HG02798 (cell line): ENCODE measurements around the gene DNAJC3.
"Not testable (repeated sequence)": the region's sequence is repeated elsewhere in the genome, so short reads cannot be mapped to it uniquely, and the experiment has no call there.

Experiments used
- ATAC-seq: cut with Tn5 transposase; IDR thresholded peaks from one replicate; pipeline ENCODE4 v1.9.1; 2021; ENCODE audit warnings: mild to moderate bottlenecking; ENCODE audit not compliant: unreplicated experiment, poor library complexity

DNAJC3 gene

DNA sequence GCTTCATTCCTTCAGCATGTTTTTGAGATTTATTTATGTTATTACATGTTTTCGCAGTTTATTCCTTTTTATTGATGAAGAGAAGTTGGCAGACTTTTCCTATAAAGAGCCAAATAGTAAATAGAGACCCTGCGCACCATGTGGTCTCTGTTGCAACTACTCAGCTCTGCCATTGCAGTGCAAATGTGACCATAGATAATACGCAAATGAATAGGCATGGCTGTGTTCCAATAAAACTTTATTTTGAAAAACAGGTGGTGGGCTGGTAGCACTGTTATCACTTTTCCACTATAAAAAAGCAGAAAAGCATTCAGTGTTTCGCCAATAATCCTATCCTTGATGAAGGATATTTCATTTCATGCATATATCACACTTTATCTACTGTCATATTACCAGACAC, 95.0 kb downstream of the DNAJC3 start:
- ATAC-seq, result no peak

DNA sequence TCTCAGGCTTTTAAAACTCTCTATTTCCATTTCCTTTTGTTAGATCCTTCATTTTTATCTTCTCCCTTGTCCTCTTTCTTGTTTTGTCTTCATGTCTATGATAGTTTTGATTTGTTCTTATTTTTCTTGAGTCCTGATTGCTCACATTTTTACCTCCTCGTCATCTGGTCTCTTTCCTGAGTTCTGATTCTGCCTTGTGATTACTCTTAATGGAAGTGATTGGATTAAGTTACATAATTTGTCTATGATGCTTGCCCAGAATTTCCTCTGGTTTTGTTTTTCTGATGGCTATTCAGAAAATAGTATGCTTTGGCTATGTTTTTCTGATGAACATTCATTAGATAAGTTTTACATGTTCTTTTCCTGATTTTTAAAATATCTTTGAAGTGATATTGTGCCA, 102.6 kb downstream of the DNAJC3 start:
- no peak for ATAC-seq

DNA sequence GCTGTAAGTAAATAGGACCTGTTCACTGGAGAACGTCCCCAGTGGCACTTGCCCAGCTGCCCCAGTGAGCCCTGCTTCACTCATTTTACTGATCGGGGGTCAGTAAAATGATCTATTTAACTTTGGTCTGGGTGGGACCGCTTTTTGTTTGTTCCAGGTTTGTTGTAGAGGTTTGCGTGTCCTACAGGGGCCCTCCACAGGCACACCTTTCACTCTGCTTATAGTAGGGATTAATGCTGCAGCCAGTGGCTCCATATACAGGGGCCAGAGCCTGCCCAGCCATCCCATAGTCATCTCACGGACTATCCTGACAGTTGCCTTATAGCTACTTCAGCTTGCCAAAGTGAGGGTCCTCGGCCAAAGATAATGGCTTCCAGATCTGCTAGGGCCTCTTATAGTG, 104.1 kb downstream of the DNAJC3 start:
- ATAC-seq, result no peak

DNA sequence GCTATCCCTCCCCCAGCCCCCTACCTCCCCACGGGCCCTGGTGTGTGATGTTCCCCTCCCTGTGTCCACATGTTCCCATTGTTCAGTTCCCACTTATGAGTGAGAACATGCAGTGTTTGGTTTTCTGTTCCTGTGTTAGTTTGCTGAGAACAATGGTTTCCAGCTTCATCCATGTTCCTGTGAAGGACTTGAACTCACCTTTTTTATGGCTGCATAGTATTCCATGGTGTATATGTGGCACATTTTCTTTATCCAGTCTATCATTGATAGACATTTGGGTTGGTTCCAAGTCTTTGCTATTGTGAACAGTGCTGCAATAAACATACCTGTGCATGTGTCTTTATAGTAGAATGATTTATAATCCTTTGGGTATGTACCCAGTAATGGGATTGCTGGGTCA, 105.0 kb downstream of the DNAJC3 start:
- not testable (repeated sequence) for ATAC-seq

DNA sequence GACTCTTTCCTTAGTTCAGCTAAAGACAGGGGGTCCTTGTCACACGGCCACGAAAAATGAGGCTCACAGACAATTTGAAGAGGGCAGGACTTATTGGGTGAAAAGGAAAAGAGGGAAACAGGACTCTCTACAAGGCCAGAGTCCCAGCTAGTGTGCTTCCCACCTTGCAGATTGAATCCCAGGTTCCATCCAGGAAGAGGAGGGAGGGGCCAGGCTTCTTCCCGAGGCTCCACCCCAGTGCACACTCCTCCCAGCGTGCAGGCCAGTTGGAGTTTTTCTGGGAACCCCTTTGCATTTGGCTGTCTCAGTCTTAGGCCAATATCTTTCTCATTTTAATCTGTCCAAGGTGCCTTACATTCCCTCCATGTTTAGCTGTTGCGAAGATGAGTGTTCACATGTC, 106.8 kb downstream of the DNAJC3 start:
- ATAC-seq, result no peak

DNA sequence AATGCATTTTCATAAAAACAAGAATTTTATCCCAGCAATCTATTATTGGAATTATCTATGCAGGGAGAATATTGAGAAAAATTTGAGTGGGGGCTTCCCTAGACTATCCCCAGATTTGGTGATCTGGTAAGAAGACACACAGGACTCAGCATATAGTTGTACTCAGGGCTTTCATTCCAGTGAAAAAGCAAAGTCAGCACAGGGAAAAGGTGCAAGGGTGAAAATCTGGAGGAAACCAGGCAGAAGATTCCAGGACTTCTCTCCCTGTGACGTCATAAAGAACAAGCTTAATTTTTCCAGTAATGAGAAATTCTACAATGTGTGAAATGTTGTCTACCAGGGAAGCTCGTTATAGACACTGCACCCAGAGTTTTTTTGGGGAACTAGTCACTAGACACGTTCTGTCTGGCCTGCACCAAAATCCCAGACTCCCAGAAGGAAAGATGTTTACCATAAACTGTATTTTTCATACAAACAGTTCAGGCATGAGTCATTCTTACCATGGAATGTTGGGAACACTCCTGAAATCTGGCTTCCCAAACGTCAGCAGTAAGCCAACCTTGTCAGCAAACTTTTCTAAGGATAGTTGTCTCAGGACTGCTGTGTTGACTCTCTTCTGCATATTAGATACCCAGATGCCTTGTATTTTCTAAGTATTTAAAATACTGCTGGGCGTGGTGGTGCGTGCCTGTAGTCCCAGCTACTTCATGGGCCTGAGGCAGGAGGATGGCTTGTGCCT, 107.4 kb downstream of the DNAJC3 start:
- ATAC-seq, result no peak

DNA sequence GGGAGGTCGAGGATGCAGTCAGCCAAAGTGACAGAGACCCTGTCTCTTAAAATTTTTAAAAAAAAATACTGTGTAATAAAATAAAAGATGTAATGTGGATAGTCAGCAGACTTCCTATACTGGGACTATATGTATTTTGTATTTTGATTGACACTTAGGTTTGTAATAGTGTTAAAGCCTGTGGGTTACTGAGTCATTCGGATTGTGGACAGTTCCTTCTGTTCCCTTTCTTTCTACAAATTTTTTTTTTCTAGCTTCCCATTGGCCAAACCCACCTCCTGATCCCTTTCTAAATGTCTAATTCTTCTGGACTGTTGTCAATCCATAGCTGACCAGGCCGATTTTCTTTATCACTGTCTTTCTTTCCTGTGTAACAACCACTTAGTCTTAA, 108.0 kb downstream of the DNAJC3 start:
- no peak for ATAC-seq

DNA sequence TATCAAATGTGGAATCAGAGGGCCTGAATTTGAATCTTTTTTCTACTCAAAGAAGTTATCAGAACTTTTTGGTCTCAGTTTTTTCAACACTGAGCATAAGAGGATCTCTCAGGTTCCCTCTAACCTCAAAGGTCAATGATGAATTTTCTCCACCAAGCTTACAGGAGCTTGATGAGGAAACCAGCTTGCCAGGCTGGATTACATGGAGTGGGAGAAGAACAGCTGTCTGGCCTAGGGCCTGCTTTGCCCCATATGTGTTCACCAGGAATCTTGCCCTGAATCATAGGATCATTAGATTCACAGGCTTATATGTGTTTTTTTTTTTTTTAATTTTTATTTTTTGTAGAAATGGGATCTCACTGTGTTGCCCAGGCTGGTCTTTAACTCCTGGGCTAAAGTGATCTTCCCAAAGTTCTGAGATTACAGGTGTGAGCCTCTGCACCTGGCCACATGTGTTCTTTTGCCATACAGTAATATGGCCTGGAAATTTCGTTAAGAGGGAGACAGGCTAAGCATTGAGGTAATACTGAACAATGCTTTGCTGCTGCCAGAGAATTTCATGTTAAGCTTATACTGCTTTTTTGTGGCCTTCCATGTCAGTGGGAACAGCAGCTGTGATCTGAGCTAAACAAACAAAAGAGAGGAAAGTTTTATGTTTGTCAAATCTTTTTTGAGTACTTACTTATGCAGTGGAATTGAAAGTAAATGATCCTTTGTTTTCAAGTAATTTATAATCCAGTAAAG, 110.6 kb downstream of the DNAJC3 start:
- ATAC-seq, result no peak

DNA sequence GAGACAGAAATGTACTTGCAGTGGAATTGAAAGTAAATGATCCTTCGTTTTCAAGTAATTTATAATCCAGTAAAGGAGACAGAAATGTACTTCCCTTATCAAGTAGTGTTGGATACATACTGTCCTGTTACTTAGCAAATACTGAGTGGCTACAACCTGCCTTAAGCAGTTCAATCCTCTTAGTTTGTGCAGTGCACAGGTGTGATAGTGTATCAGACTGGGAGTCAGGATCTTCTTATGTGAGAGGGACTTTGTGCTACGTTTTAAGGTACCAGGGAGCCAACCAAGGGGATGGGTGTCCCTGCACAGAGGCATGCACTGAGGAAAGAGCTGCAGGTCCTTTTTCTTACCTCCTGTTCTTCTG, 111.1 kb downstream of the DNAJC3 start:
- ATAC-seq, result no peak

DNA sequence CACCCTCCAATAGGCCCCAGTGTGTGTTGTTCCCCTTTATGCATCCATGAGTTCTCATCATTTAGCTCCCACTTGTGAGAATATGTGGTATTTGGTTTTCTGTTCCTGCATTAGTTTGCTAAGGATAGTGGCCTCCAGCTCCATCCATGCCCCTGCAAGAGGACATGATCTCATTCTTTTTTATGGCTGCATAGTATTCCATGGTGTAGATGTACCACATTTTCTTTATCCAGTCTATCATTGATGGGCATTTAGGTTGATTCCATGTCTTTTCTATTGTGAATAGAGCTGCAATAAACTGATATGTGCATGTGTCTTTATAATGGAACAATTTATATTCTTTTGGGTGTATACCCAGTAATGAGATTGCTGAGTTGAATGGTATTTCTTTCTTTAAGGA, 112.4 kb downstream of the DNAJC3 start:
- ATAC-seq, result not testable (repeated sequence)

DNA sequence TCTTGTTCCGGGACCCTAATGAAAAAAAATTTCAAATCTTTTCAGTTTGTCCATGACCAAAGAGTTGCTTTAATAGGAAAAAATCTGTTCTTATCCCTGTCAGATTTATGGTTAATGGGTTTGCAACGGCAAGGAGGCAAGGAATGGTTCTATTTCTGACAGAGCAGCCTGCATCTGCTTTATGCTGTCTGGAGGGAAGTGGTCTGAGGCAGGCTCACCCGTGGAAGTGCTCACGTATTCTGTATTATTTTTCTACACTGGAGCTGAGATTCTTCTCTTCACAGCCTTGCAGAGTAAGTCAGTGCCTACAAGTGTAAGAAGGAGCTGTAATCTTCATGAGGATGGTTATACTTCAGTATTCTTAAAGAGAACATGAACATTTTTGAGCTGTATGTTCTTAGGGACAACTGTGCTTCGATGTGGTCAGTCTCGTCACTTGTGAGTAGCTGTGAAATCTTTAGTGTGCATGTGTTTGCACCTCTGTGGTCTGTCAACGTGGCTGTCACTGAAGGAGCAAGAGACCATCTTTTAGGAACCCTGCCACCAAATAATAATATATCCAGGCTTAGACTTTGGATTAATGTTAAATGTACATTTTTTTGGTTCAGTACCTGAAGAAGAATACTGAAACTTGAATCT, 114.3 kb downstream of the DNAJC3 start:
- ATAC-seq, result no peak

DNA sequence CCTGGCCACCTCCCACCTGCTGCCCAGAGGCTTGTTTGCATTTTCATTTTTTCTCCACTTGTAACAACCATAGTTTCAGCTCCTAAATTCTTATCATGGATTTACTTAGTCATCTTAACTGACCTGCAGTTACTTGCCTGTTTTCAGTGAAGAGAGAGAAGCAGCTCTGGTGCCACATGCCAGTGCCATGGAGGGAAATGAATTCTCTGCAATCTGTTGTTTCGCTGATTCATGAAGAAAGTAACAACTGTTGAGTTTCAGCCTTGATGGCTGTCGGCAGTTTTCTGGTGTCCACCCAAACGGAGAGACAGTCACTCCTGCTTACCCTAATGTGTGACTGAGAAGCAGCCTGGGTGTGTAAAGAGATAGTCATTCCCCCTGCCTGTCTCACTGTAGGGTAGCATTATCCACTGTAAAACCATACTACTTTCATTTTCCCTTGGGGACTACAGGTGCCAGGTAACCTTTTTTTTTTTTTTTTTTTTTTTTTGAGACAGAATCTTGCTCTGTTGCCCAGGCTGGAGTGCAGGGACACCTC, 116.1 kb downstream of the DNAJC3 start:
- ATAC-seq, result no peak

DNA sequence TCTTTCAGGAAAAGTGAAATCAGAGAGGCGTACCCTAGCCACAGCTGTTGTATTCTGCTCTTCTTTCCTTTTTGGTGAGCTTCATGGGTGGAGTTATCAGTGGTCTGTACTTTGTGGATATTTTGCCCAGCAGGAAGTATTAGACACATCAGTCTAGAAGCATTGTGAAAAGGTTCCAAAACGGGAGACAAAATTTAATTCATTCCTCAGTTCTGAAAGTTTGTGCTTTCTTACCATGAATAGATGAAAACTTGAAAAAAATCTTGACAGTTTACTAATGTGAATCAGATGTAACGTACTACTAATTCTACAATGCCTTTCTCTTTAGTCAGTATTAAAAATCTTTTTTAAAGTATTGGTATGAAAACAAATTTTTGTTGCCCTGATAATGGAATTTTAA, 116.8 kb downstream of the DNAJC3 start:
- ATAC-seq, result no peak

DNA sequence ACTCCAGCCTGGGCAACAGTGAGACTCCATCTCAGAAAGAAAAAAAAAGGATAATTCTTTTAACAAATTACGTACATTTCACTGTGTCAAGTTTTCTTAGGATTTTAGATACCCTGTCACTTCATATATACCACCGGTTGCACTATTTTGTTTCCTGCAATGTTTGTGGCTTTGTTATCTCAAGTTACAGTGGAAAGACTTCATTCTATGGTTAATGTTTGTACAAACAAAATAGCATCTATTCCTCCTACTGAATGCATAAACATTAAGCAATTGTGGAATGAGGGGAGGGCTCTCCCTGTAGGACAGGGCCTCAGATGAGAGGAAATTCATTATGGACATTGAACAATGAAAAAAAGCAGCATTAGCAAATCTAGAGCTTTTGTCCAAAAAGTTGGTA, 120.1 kb downstream of the DNAJC3 start:
- no peak for ATAC-seq

DNA sequence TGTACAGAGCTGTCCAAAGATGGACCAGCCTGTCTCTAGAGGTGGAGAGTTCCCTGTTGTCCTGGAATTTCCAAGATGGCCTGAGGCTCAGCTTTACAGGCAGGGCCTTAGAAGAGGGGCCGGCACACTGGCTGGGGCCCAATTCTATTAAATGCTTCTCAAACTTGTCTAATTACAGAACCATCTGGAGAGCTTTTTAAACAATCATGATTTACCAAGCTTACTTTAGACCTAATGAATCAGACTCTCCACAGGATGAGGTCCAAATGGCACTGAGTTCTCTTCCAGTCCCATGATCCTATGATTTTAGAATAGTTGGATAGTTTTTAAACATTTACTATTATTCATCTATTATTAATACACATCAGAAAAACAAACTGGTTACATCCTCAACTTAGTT, 123.5 kb downstream of the DNAJC3 start:
- no peak for ATAC-seq

DNA sequence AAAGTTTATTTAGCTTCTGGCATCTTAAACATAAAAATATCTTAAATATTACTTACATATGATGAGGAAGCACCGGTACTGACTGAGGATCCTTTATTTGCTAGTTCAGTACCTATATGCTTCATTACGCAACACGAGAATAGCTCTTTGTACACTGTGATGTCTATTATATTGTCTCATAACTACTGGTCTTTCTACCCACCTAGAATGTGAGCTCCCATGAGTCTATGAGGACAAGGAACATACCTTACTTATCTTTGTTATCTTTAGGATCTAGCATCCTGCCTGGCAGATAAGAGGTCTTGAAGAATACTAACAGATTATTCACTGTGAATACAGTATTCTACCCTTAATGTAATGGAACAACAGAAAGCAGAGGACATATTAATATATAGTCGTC, 124.9 kb downstream of the DNAJC3 start:
- ATAC-seq, result no peak

DNA sequence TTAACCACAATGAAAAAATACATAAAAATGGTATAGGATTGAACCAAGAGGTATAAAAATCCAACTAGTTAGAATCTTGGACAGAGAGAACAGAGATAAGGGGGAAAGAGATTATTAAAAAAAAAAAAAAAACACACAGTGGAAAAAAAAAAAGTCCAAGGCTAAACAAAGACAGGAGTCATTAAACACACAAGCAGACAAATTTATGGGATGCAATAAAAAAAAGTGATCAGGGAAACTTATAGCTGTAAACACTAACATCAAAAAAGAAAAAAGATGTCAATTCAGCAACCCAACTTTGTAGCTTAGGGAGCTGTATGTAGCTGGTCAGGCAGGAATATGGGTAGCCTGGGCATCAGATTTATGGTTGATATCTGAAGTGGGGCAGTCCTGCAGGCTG, 129.0 kb downstream of the DNAJC3 start:
- no peak for ATAC-seq

DNA sequence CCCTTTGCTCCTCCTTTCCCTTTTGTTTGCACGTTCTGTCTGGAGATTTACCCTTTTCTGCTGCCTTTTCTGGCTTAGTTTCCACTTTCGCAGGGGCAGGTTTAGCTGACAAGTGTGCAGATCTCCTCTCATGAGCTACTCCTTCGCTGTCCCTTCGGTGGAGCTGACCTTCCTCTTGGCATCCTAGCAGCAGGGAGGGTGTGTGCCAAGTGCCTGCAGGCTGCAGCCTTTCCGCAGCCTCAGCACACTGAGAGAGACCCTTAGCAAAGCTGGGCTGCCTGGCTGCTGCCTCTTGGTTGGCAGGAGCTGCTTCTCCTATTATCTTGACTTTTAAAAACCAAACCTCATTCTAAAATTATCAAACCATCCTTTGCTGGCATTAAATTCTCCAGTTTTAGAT, 132.5 kb downstream of the DNAJC3 start:
- ATAC-seq, result no peak

DNA sequence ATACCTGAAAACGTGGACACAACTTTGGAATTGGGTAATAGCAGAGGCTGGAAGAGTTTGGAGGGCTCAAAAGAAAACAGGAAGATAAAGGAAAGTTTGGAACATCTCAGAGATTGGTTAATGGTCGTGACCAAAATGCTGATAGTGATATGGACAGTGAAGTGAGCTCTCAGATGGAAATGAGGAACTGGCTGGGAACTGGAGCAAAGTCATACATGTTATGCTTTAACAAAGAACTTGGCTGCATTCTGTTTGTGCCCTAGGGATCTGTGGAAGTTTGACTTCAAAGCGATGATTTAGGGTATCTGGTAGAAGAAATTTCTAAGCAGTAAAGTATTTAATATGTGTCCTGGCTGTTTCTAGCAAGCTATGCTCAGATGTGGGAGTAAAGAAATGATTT, 136.2 kb downstream of the DNAJC3 start:
- ATAC-seq, result no peak

DNA sequence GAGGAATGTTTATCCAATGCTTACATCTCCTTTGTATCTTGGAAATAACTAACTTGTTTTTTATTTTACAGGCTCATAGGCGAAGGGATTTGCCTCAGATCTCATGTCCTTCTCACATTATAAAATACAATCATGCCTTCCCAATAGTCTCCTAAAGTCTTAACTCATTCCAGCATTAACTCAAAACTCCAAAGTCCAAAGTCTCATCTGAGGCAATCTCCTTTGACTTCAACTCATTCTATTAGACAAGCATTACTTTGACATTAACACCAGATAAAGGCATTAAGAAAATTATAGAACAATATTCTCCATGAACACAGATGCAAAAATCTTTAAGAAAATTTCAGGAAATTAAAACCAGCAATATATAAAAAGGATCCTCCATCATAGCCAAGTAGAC, 137.6 kb downstream of the DNAJC3 start:
- no peak for ATAC-seq

DNA sequence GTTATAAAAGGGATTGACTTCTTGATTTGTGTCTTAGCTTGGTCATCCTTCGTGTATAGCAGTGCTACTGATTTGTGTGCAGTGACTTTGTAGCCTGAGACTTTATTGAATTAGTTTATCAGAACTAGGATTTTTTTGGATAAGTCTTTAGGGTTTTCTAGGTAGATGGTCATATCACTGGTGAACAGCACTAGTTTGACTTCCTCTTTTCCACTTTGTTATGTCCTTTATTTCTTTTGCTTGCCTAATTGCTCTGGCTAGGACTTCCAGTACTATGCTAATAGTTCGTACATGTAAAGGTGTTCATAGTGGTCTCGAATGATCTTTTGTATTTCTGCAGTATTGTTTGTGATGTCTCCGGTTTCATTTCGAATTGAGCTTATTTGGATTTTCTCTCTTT, 145.4 kb downstream of the DNAJC3 start:
- no peak for ATAC-seq
